ENCODE data around the gene MRPS10. TPM values are rescaled to one million over a fixed set of nuclear protein-coding genes. Genes with fewer than 3 reads are reported as not detected.

The MRPS10 gene
- total and polyA plus RNA-seq, 7 donors = 40.3 to 110 (median 54.5) TPM

- WGBS, 3 donors = 33 to 44% (median 36%) methylated on average over 1 of the region's 1 CpG
- H3K4me1 ChIP-seq = no peaks in the 10 kb centered on the region
- H3K27me3 ChIP-seq (ENCODE audit: insufficient read depth in 3 of 3, low read length in 2 of 3) = peaks cover 0 to 8% (median 4%) of the 10 kb centered on the region in 3 donors
- no peaks in the 10 kb centered on the region for H3K36me3 ChIP-seq (ENCODE audit: insufficient read depth in 1 of 2, low read depth in 1 of 2)
- H3K4me3 ChIP-seq = no peak overlapping the region
- no peaks in the 10 kb centered on the region for H3K9me3 ChIP-seq
- intact Hi-C loops (cut with DNase I) = no loop called here
- no peak for DNase-seq
- no peak for TF ChIP-seq CTCF (IDR thresholded peaks at IDR 0.05)
- H3K27ac ChIP-seq = no peak overlapping the region
- no peak for ATAC-seq
These were observed 53.7 kb downstream of the MRPS10 start for GRCh38 chr6:42163981-42164380.

- TF ChIP-seq CTCF (IDR thresholded peaks at IDR 0.05) = no peak
- H3K27ac ChIP-seq = no peak overlapping the region
- H3K9me3 ChIP-seq = no peaks in the 10 kb centered on the region
- 75 to 76% (median 75%) methylated on average over 13 of the region's 13 CpGs for WGBS, 3 donors
- no peak for ATAC-seq
- intact Hi-C loops (cut with DNase I) = no loop called here
- DNase-seq = no peak
- H3K36me3 ChIP-seq (ENCODE audit: insufficient read depth in 1 of 2, low read depth in 1 of 2) = no peaks in the 10 kb centered on the region
- peaks cover 0 to 5% (median 4%) of the 10 kb centered on the region in 3 donors for H3K27me3 ChIP-seq (ENCODE audit: insufficient read depth in 3 of 3, low read length in 2 of 3)
- H3K4me1 ChIP-seq = no peaks in the 10 kb centered on the region
- no peak overlapping the region for H3K4me3 ChIP-seq
These were observed 54.8 kb downstream of the MRPS10 start for GRCh38 chr6:42162812-42163211.

- intact Hi-C loops (cut with DNase I) = no loop called here
- Histone ChIP-seq H3K4me1 (no peaks in the 10 kb centered on the region), H3K9me3 (no peaks in the 10 kb centered on the region), H3K27ac (no peak overlapping the region), H3K4me3 (no peak overlapping the region), H3K27me3 (ENCODE audit: insufficient read depth in 3 of 3, low read length in 2 of 3) (peaks cover 0 to 5% (median 4%) of the 10 kb centered on the region in 3 donors), H3K36me3 (ENCODE audit: insufficient read depth in 1 of 2, low read depth in 1 of 2) (no peaks in the 10 kb centered on the region)
- ATAC-seq (no peak), DNase-seq (no peak)
- TF ChIP-seq CTCF (IDR thresholded peaks at IDR 0.05) = no peak
- WGBS, 3 donors = 41 to 53% (median 44%) methylated on average over 7 of the region's 7 CpGs
These were observed 55.3 kb downstream of the MRPS10 start for GRCh38 chr6:42162384-42162783.

GRCh38 chr6:42159431-42160024, 58.1 kb downstream of the MRPS10 start:
- DNase-seq = no peak
- no peak overlapping the region for H3K27ac ChIP-seq
- ATAC-seq = no peak
- no peaks in the 10 kb centered on the region for H3K9me3 ChIP-seq
- no peaks in the 10 kb centered on the region for H3K36me3 ChIP-seq (ENCODE audit: insufficient read depth in 1 of 2, low read depth in 1 of 2)
- 56 to 74% (median 64%) methylated on average over 4 of the region's 4 CpGs for WGBS, 3 donors
- H3K4me1 ChIP-seq = no peaks in the 10 kb centered on the region
- intact Hi-C loops (cut with DNase I) = loop anchor here (2.0 to 5.0 kb wide), 2 partner anchors 67 to 85 kb away; no protein-coding TSS in a partner anchor
- peaks cover 0 to 5% (median 4%) of the 10 kb centered on the region in 3 donors for H3K27me3 ChIP-seq (ENCODE audit: insufficient read depth in 3 of 3, low read length in 2 of 3)
- no peak for TF ChIP-seq CTCF (IDR thresholded peaks at IDR 0.05)
- no peak overlapping the region for H3K4me3 ChIP-seq

- WGBS, 3 donors = 69 to 80% (median 74%) methylated on average over 2 of the region's 2 CpGs
- Histone ChIP-seq H3K4me3 (no peak overlapping the region), H3K27ac (no peak overlapping the region), H3K27me3 (ENCODE audit: insufficient read depth in 3 of 3, low read length in 2 of 3) (peaks cover 0 to 5% (median 4%) of the 10 kb centered on the region in 3 donors), H3K4me1 (no peaks in the 10 kb centered on the region), H3K36me3 (ENCODE audit: insufficient read depth in 1 of 2, low read depth in 1 of 2) (no peaks in the 10 kb centered on the region), H3K9me3 (no peaks in the 10 kb centered on the region)
- ATAC-seq = no peak
- intact Hi-C loops (cut with DNase I) = loop anchor here in 1 of 2 donors (5.0 kb wide), 1 partner anchor 66 kb away; no protein-coding TSS in a partner anchor
- no peak for DNase-seq
- no peak for TF ChIP-seq CTCF (IDR thresholded peaks at IDR 0.05)
These were observed 59.0 kb downstream of the MRPS10 start for GRCh38 chr6:42158631-42159030.
